ENCODE results near the gene SNX18. TPM values are rescaled to one million over a fixed set of nuclear protein-coding genes. Genes with fewer than 3 reads are reported as not detected.

SNX18 gene
- total RNA-seq, 2 donors from 2014 or later = 6.4 to 8.4 TPM

DNA sequence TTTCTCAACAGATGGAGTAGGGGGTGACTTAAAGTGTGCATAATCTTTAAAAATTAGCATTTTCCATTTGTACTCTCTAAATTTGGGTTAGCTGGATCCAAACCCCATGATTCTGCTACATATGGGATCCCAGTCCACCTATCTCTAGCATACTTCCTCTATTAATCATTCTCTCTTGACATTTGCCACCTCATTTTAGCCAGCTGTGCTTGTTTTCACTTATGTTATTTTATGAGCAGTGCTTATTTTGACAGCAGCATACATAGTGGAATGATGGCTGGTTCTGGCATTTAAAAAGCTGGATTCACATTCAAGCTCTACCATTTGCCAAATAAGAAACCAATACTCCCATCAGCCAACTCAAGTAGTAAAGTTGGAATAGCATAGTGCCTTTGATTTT lies 22.5 kb upstream of the SNX18 start:
- peaks cover 3 to 4% of the 10 kb centered on the region in 2 donors for H3K9me3 Mint-ChIP-seq
- H3K4me3 Mint-ChIP-seq = no peak overlapping the region
- no peak overlapping the region for H3K27ac Mint-ChIP-seq
- H3K4me1 Mint-ChIP-seq (ENCODE audit: low read depth) = no peaks in the 10 kb centered on the region
- H3K36me3 Mint-ChIP-seq (ENCODE audit: insufficient read depth in 2 of 2) = peaks cover 2 to 5% of the 10 kb centered on the region in 2 donors
- DNase-seq = no peak
- H3K27me3 Mint-ChIP-seq (ENCODE audit: low read depth) = peaks cover 12% of the 10 kb centered on the region
- ATAC-seq (replicated peaks in 1 of 2) = no peak

DNA sequence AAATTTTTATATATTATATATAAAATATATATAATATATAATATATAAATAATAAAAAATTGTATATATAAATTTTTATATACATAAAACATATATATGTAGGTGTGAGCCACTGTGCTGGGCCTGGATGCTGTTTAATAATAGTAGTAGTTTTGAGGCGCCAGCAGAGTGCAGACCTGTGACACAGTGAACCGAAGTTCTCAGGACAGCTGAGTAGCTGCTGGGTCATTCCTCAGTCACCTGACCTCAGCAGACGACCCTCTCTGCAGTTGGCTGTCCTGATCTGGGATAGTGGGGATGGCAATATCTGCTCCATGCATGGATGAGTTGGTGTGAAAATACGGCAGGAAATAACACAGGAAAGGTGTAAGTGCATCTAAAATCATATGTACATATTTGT lies 3.3 kb upstream of the SNX18 start:
- H3K27ac Mint-ChIP-seq = no peak overlapping the region
- H3K36me3 Mint-ChIP-seq (ENCODE audit: insufficient read depth in 2 of 2) = no peaks in the 10 kb centered on the region
- ATAC-seq (replicated peaks in 1 of 2) = no peak
- H3K27me3 Mint-ChIP-seq (ENCODE audit: low read depth) = peaks cover 20% of the 10 kb centered on the region
- DNase-seq = no peak
- no peaks in the 10 kb centered on the region for H3K9me3 Mint-ChIP-seq
- no peak overlapping the region for H3K4me3 Mint-ChIP-seq
- peaks cover 15% of the 10 kb centered on the region for H3K4me1 Mint-ChIP-seq (ENCODE audit: low read depth)

DNA sequence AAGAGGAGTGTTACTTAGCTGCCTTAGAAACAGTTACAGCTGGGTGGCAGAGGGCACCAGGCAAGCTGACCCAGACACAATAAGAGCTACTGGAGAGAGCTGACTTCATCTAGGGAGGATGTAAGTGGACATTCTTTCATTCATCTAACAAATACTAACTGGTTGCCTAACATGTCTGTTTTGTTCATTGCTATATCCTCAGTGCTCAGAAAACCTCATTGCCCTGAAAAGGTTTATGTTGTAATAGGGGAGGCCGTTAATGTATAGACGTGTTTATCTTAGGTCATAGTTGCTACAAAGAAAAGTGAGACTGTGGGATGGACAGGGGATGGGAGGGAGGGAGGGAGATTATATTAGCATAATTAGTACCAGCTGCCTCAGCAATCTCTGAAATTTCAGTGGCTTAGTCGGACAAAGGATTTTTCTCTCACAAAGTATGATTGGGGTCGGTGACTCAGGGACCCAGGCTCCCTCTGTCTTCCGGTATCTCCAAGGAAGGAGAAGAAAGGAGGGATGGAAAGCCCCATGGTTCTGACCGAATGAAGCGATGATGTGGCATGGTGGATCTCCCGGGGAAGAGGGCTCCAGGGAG lies 2.6 kb upstream of the SNX18 start:
- DNase-seq = no peak
- H3K9me3 Mint-ChIP-seq = no peaks in the 10 kb centered on the region
- peaks cover 22% of the 10 kb centered on the region for H3K4me1 Mint-ChIP-seq (ENCODE audit: low read depth)
- no peak overlapping the region for H3K27ac Mint-ChIP-seq
- H3K4me3 Mint-ChIP-seq = no peak overlapping the region
- ATAC-seq (replicated peaks in 1 of 2) = no peak
- H3K27me3 Mint-ChIP-seq (ENCODE audit: low read depth) = peaks cover 20% of the 10 kb centered on the region
- peaks cover 0 to 4% of the 10 kb centered on the region in 2 donors for H3K36me3 Mint-ChIP-seq (ENCODE audit: insufficient read depth in 2 of 2)

DNA sequence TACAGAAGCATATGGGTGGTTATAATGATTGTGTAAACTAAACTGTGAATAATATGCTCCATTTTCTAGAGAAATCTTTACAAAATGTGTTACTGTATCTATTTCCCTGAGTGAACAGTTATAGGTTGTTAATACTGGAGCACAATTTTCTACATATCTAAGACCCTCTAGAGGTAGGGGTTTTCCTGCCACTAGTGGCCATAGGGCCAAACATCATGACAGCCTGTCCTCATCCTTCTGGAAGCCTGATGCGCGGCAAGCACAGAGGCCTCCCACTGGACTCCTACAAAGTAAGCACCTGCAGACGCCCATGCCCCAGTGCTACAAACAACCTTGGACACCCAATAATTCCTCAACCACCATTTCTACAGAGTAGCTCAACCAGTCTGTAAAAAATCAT lies 1.9 kb upstream of the SNX18 start:
- no peak for ATAC-seq (replicated peaks in 1 of 2)
- Mint-ChIP-seq H3K4me1 (ENCODE audit: low read depth) (peaks cover 29% of the 10 kb centered on the region), H3K36me3 (ENCODE audit: insufficient read depth in 2 of 2) (peaks cover 0 to 4% of the 10 kb centered on the region in 2 donors)

DNA sequence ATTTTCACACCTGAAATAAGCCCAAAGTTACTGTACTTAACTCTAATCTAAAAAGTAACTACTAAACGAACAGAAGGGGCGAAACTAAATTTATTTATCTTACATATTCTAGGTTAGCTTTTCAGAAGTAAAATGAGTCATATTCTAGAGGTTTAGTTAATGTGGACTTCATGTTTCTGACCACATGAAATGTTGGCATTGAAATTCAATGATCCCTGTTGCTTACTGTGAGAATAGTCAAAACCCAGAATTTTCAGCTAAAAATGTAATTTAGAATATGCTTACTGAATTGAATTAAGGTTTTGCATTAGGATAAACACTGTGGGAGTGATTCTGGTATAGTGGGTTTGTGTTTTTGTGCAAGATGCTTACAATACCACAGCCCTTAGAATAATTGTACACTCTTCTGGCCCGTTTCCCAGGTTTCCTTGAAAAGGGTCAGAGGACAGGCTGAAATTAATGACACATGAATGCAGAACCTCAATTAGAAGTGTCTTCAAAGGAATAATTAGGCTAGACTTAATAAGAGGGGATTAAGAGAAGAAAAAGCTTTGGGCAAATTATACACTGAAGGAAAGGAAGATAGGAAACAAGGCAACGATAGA lies 1.4 kb upstream of the SNX18 start:
- Mint-ChIP-seq H3K9me3 (no peaks in the 10 kb centered on the region), H3K27me3 (ENCODE audit: low read depth) (peaks cover 20% of the 10 kb centered on the region), H3K36me3 (ENCODE audit: insufficient read depth in 2 of 2) (peaks cover 0 to 4% of the 10 kb centered on the region in 2 donors), H3K4me3 (no peak overlapping the region), H3K4me1 (ENCODE audit: low read depth) (peaks cover 34% of the 10 kb centered on the region), H3K27ac (no peak overlapping the region)
- no peak for DNase-seq
- ATAC-seq (replicated peaks in 1 of 2) = no peak

More for the DNA sequence above, 1.9 kb upstream of the SNX18 start:
- Mint-ChIP-seq H3K4me3 (no peak overlapping the region), H3K27ac (no peak overlapping the region), H3K27me3 (ENCODE audit: low read depth) (peaks cover 20% of the 10 kb centered on the region), H3K9me3 (no peaks in the 10 kb centered on the region)
- no peak for DNase-seq

DNA sequence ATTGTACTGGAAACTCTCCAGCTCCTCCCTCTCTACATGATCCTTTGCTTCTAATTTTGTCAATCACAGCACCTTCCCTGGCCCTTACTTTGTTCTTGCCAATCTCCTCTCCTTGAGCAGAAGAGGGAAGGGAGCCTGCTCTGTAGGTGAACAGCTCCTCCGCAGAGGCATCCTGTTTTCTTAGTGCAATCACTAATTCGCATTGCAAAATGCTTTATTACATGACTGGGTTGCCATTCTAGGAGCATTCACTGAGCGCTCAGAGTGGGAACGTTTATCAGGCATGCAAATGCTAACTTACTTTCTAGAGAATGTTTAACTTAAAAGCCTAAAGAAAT lies 416 bp upstream of the SNX18 start:
- no peaks in the 10 kb centered on the region for H3K9me3 Mint-ChIP-seq
- DNase-seq (no peak), ATAC-seq (replicated peaks in 1 of 2) (peak; percentile 5)
- peaks cover 43% of the 10 kb centered on the region for H3K4me1 Mint-ChIP-seq (ENCODE audit: low read depth)
- H3K4me3 Mint-ChIP-seq = peak overlapping the region; percentile 49 to 72
- peaks cover 20% of the 10 kb centered on the region for H3K27me3 Mint-ChIP-seq (ENCODE audit: low read depth)
- peaks cover 0 to 4% of the 10 kb centered on the region in 2 donors for H3K36me3 Mint-ChIP-seq (ENCODE audit: insufficient read depth in 2 of 2)
- H3K27ac Mint-ChIP-seq = no peak overlapping the region

DNA sequence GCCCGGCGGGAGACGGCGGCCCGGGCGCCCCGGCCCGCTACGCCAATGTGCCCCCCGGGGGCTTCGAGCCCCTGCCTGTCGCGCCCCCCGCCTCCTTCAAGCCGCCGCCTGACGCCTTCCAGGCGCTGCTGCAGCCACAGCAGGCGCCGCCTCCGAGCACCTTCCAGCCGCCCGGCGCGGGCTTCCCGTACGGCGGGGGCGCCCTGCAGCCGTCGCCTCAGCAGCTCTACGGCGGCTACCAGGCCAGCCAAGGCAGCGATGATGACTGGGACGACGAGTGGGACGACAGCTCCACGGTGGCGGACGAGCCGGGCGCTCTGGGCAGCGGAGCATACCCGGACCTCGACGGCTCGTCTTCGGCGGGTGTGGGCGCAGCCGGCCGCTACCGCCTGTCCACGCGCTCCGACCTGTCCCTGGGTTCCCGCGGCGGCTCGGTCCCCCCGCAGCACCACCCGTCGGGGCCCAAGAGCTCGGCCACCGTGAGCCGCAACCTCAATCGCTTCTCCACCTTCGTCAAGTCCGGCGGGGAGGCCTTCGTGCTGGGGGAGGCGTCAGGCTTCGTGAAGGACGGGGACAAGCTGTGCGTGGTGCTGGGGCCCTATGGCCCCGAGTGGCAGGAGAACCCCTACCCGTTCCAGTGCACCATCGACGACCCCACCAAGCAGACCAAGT lies 723 bp downstream of the SNX18 start:
- no peaks in the 10 kb centered on the region for H3K9me3 Mint-ChIP-seq
- peaks cover 20% of the 10 kb centered on the region for H3K27me3 Mint-ChIP-seq (ENCODE audit: low read depth)
- H3K36me3 Mint-ChIP-seq (ENCODE audit: insufficient read depth in 2 of 2) = peaks cover 0 to 4% of the 10 kb centered on the region in 2 donors

DNA sequence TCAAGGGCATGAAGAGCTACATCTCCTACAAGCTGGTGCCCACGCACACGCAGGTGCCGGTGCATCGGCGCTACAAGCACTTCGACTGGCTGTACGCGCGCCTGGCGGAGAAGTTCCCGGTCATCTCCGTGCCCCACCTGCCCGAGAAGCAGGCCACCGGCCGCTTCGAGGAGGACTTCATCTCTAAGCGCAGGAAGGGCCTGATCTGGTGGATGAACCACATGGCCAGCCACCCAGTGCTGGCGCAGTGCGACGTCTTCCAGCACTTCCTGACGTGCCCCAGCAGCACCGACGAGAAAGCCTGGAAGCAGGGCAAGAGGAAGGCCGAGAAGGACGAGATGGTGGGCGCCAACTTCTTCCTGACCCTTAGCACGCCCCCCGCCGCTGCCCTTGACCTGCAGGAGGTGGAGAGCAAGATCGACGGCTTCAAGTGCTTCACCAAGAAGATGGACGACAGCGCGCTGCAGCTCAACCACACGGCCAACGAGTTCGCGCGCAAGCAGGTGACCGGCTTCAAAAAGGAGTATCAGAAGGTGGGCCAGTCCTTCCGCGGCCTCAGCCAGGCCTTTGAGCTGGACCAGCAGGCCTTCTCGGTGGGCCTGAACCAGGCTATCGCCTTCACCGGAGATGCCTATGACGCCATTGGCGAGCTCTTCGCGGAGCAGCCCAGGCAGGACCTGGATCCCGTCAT lies 1.4 kb downstream of the SNX18 start:
- Mint-ChIP-seq H3K36me3 (ENCODE audit: insufficient read depth in 2 of 2) (peaks cover 0 to 4% of the 10 kb centered on the region in 2 donors), H3K4me3 (peak overlapping the region; percentile 76 to 89), H3K27ac (no peak overlapping the region), H3K27me3 (ENCODE audit: low read depth) (peaks cover 20% of the 10 kb centered on the region), H3K4me1 (ENCODE audit: low read depth) (peaks cover 58% of the 10 kb centered on the region), H3K9me3 (no peaks in the 10 kb centered on the region)
- DNase-seq = no peak
- no peak for ATAC-seq (replicated peaks in 1 of 2)

More for the DNA sequence above, 723 bp downstream of the SNX18 start:
- H3K4me1 Mint-ChIP-seq (ENCODE audit: low read depth) = peaks cover 51% of the 10 kb centered on the region
- ATAC-seq (replicated peaks in 1 of 2) (peak; percentile 69), DNase-seq (peak; percentile 69 to 71)
- no peak overlapping the region for H3K27ac Mint-ChIP-seq
- peak overlapping the region; percentile 76 to 89 for H3K4me3 Mint-ChIP-seq

DNA sequence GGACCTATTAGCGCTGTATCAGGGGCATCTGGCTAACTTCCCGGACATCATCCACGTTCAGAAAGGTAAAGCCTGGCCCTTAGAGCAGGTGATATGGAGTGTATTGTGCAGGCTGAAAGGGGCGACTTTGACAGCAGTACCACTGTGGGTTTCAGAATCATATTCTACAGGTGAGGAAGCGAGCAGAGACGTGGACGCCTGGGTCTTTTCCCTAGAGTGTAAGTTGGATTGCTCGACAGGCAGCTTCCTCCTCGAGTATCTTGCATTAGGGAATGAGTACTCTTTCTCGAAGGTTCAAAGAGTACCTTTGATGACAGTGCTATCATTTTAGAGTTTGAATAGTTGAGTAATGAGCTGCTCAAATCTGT lies 1.9 kb downstream of the SNX18 start:
- Mint-ChIP-seq H3K9me3 (no peaks in the 10 kb centered on the region), H3K27me3 (ENCODE audit: low read depth) (peaks cover 17% of the 10 kb centered on the region), H3K36me3 (ENCODE audit: insufficient read depth in 2 of 2) (peaks cover 0 to 4% of the 10 kb centered on the region in 2 donors), H3K27ac (peak overlapping the region; percentile 3), H3K4me3 (peak overlapping the region; percentile 76 to 89), H3K4me1 (ENCODE audit: low read depth) (peaks cover 63% of the 10 kb centered on the region)
- DNase-seq (no peak), ATAC-seq (replicated peaks in 1 of 2) (no peak)

DNA sequence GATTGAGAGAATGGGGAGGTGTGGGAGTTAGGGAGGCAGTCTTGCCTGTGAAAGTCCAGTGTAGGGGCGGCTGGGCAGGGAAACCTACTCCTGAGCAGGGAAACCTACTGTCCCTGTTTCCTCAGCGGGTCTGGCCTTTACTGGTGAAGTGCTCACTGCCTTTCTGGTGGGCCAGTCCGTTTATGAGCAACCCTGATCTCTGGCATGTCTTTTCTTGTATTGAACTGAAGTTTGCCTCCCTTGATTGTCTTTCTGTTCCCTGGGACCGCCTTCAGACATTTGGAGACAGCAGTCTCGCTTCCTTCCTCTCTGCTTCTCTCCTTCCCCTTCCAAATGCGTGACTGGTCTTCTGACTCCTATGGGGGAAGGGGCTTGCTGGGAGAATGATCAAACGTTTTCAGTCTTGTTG lies 2.9 kb downstream of the SNX18 start:
- Mint-ChIP-seq H3K4me3 (peak overlapping the region; percentile 76 to 89), H3K9me3 (no peaks in the 10 kb centered on the region), H3K36me3 (ENCODE audit: insufficient read depth in 2 of 2) (peaks cover 0 to 4% of the 10 kb centered on the region in 2 donors), H3K27ac (no peak overlapping the region), H3K4me1 (ENCODE audit: low read depth) (peaks cover 68% of the 10 kb centered on the region), H3K27me3 (ENCODE audit: low read depth) (peaks cover 14% of the 10 kb centered on the region)
- no peak for ATAC-seq (replicated peaks in 1 of 2)
- DNase-seq = no peak

DNA sequence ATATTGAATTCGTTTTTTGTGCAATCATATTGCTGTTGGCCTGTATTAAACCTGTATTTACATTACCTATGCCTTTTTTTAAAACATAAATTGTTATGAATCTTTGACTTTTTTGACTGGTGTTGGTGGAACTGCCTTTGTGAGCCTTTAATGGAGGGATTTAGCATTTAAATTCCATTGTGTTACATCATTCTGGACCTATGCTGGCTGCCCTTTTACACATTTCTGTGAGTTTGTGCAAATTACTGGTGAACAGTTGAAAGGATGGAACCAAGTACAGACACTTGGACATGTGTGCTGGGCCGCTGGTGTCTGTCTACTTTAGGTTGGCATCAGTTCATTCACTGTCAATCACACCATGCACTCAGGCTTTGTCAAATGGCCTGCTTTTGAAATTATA lies 3.4 kb downstream of the SNX18 start:
- ATAC-seq (replicated peaks in 1 of 2) (no peak), DNase-seq (no peak)
- Mint-ChIP-seq H3K4me1 (ENCODE audit: low read depth) (peaks cover 68% of the 10 kb centered on the region), H3K27ac (no peak overlapping the region), H3K27me3 (ENCODE audit: low read depth) (peaks cover 14% of the 10 kb centered on the region), H3K9me3 (no peaks in the 10 kb centered on the region), H3K4me3 (peak overlapping the region; percentile 76 to 89), H3K36me3 (ENCODE audit: insufficient read depth in 2 of 2) (peaks cover 0 to 4% of the 10 kb centered on the region in 2 donors)

DNA sequence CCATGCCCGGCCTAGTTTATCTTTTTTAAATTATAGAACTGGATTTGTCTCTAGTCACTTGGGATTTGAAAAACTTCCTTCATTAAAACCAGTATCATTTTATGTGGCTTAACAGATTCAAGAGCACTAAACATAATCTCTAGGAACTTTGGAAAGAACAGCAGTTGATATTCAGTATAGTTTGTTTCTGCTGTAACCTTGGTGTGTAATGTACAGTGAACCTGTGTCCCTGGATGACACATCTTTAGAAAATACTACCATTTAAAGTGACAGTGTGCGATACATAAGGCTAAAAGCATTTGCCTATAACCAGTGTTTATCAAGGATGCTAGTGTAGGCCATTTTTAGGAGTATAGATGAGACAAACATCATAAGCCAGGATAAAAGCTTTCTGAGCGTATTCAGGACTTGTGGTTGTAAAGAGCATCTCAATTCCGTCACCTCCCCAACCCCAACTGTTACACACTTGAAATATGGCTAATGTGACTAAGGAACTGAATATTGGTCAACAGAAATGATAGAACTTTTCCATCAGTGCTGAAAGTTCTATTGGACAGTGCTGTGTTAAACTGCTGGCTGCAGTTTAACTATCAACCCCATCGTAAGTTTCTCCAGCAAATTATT lies 4.4 kb downstream of the SNX18 start:
- H3K9me3 Mint-ChIP-seq = no peaks in the 10 kb centered on the region
- H3K36me3 Mint-ChIP-seq (ENCODE audit: insufficient read depth in 2 of 2) = peaks cover 0 to 4% of the 10 kb centered on the region in 2 donors
- H3K27ac Mint-ChIP-seq = no peak overlapping the region
- no peak for DNase-seq
- H3K27me3 Mint-ChIP-seq (ENCODE audit: low read depth) = peaks cover 4% of the 10 kb centered on the region
- ATAC-seq (replicated peaks in 1 of 2) = no peak
- peaks cover 65% of the 10 kb centered on the region for H3K4me1 Mint-ChIP-seq (ENCODE audit: low read depth)
- peak overlapping the region; percentile 44 to 71 for H3K4me3 Mint-ChIP-seq

DNA sequence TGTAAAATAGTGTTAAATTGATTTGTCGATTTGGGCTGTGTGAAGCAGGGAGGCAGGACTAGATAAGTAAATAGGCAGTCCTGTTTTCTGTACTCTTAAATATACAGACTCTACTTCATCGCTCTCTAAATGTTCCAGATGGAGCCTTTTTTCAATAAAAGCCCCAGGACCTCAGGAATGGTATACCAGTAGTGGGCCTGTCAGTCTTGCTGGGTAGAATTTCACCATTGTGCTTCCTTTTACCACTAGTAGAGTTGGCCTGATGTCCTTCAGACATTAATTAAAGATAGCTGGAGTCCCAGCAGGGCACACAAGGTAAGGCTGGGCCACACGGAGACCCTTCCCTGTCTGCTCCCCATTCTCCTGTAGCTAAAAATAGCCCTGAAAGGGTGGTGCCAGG lies 6.0 kb downstream of the SNX18 start:
- H3K27ac Mint-ChIP-seq = no peak overlapping the region
- H3K9me3 Mint-ChIP-seq = no peaks in the 10 kb centered on the region
- DNase-seq (no peak), ATAC-seq (replicated peaks in 1 of 2) (no peak)
- peaks cover 0 to 4% of the 10 kb centered on the region in 2 donors for H3K36me3 Mint-ChIP-seq (ENCODE audit: insufficient read depth in 2 of 2)
- H3K4me3 Mint-ChIP-seq = no peak overlapping the region
- H3K4me1 Mint-ChIP-seq (ENCODE audit: low read depth) = peaks cover 60% of the 10 kb centered on the region
- no peaks in the 10 kb centered on the region for H3K27me3 Mint-ChIP-seq (ENCODE audit: low read depth)

Data from activated T-cell treated with anti-CD3 and anti-CD28 coated beads, Interleukin-2, amount 50 U/mL, for 72 hours (primary cell).